GM19025 (cell line): ENCODE measurements around the gene DAGLA.
A peak's percentile ranks its signal among the peaks of the same experiment; 100 is the strongest.

Experiments used
- ATAC-seq: cut with Tn5 transposase; IDR thresholded peaks from one replicate; pipeline ENCODE4 v1.9.1; 2021; ENCODE audit warnings: mild to moderate bottlenecking, low read depth, moderate library complexity; ENCODE audit not compliant: unreplicated experiment

Gene DAGLA

DNA sequence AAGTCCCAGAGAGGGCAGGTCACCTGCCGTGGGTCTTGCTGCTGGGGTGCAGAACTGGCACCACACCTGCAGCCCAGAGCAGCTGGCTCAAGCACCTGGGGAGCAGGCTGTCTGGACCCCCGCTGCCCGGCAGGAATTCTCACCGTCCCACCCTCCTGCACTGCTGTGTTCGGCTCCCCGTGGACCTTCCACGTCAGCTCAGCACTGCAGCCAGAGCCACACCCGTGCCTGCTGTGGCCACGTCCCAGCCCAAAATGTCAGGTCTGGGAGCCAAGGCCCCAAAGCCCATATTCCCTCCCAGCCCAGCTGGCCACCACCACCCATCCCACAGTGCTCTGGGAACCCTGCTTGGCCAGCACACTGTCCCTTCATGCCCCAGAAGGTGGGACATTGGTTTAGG is 44.2 kb downstream of the DAGLA start:
- no peak for ATAC-seq

DNA sequence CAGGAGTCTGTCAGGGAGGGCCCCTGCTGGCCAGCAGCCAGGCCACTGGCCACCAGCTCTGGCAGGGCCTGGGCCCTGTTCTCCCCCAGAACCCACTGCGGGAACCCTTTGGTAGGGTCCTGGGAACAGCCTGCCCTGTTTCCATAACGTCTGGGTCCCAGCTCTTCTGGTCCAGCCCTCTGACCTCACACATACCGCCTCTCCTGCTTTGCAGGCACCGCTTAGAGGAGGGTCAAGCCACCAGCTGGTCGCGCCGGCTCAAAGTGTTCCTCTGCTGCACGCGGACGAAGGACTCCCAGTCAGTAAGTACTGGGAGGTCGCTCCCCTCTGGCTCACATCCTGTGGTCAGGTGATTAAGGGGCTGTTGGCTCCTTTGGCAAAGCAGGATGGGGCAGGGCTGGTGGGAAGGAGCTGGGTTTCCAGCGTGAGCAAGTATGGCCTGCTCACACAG is 45.6 kb downstream of the DAGLA start:
- ATAC-seq, result no peak

- ATAC-seq, result no peak
Measured at GRCh38 chr11:61726775-61727174, 46.6 kb downstream of the DAGLA start.

GRCh38 chr11:61727401-61727811 is 47.2 kb downstream of the DAGLA start:
- ATAC-seq, result no peak

DNA sequence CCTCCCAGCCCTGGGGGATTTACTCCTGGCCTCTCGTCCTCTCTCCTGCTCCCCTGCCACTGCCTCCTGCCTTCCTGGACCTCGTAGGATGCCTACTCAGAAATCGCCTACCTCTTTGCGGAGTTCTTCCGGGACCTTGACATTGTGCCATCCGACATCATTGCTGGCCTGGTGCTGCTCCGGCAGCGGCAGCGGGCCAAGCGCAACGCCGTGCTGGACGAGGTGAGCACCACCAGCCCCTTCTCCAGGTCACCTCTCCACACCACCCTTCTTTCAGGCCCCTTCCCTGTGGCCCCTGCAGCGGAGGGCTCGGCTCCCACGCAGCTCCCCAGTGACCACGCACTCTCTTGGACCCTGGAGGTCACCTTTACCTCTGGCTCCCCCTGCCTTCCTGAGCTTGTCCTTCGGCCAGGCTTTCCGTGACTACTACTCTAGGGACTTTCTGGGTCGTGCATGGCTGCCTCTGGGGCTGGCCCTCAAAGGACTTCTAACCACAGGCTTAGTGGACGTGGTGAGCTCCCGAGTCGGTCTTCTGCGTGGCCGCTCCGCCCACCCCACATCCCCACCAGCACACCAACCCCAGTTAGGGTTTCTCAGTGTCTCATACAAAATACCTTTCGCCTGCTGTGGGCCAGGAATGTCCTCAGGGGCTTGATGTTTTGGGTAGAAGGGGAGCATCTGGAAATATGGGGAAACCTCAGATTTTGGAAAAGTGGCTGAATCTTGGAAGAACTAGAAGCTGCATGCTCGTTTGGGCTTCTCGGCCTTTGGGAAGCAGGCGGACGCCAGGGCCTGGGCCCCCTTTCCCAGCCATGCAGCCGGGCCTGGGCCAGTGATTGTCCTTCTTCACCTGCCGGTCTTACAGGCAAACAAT is 48.1 kb downstream of the DAGLA start:
- no peak for ATAC-seq

DNA sequence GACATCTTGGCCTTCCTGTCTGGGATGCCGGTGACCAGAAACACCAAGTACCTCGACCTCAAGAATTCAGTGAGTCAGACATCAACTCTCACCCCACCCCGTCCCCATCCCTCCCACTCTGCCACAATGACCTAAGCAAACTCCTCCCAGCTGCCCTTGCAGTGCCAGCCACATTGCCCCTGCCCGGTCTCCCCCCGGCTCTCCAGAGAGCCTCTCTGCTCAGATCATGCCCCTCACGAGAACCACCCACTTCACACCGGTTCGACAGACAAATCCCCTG is 48.7 kb downstream of the DAGLA start:
- no peak for ATAC-seq

GRCh38 chr11:61730240-61730994 is 50.2 kb downstream of the DAGLA start:
- ATAC-seq, result no peak

GRCh38 chr11:61731211-61731951 is 51.2 kb downstream of the DAGLA start:
- no peak for ATAC-seq

DNA sequence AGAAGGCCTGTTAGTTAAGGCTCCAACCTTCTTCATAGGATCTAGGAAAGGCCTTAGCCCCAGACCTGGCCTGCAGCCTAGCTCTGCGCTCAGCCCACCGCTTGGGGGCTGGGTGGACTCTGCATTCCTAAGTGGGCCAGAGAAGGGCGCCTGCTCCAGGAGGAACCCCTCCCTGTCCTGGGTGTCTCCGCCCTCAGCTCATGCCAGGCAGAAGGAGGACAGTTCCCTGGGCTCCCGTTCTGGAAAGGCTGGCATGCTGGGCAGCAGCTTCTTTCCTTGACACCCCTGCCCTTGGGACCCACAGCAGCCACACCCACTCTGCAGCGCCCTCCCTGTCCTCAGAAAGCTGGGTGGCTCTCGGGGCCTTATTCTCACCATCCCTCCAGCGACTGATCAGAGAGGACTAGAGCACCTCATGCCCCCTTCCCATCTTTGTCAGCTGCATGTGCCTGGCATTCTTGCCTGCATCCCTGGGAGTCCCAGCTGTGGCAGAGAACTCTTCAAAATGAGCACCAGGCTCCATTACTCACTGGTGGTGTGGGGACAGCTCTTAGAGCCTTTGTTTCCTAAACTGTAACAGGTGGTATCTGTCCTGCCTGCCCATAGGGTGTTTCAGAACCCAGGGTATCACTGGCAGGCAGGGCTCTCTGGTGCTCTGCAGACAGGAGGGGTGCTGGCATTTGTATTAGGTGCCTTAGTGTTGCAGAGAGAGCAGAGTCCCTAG is 51.9 kb downstream of the DAGLA start:
- ATAC-seq, result no peak

GRCh38 chr11:61732705-61733104 is 52.5 kb downstream of the DAGLA start:
- ATAC-seq, result no peak

DNA sequence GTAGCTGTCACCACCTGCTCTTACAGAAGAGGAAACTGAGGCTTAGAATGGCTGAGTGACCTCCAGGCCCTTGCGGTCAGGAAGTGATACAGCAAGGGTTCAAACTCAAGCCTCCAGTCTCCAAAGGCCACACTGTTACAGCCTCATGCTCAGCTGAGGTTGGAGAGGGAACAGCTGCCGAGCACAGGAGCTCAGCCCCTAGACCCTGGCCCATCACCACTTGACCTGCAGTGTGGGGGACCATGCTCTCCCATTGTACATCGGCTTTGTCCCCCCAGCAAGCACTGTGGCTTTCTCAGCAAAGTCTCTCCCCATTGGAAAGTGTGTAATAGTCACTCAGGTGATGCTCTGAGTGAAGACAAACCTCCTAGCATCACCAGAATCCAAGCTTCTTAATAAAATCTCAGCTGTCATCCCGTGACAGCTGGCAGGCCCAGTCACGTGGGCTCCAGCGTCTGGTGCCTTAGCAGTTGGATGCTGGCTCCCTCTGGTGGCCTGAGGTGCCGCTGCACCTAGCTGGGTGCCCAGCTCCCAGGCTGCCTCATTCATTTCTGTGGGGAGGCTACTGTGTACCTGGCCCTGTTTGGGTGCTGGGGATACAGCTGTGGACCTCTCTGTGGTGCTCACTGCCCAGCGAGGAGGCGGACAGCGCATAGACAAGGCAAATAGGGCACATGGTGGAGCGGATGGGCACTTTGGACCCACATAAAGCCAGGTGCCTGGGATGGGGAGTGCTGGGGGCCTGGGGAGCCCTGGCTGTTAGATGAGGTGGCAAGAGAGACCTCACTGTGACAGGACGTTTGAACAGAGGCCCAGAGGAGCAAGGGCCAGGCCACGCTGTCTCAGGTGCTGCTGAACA is 53.2 kb downstream of the DAGLA start:
- ATAC-seq, result peak; percentile 83

GRCh38 chr11:61734767-61735166 is 54.6 kb downstream of the DAGLA start:
- no peak for ATAC-seq

DNA sequence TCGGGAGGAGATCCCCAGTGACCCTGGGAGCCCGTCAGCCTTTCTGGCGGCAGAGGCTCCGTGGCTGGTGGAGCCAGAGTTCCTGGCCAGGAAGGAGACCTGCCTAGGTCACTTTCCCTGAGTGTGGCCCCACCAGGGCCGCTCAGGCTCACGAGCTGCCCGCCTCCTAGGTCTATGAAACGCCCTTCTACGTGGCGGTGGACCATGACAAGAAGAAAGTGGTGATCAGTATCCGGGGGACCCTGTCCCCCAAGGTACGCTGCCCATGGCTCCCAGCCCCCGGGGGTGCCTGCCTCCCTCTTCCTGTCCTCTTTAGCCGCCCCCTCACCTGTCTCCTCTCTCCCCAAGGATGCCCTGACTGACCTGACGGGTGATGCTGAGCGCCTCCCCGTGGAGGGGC is 55.2 kb downstream of the DAGLA start:
- ATAC-seq, result no peak

DNA sequence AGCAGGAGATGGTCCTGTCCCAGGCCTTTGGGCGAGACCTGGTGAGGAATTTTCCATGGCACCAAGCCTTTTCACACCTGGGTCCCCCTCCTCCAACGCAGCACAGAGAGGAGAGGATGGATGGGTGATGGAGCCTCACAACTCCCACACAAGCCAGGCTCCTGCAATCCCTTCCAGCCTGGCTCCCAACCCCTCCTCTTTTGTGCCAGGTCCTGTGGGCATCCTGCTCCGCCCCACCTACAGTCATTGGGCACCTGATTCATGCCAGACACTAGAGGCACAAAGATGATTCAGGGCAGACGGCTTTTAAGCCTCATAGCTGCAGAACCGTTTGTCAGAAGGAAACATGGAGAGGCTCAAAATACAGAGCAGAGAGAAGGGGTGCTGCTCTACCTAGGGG is 56.1 kb downstream of the DAGLA start:
- ATAC-seq, result no peak

GRCh38 chr11:61737131-61737530 is 56.9 kb downstream of the DAGLA start:
- ATAC-seq, result no peak

- no peak for ATAC-seq
Measured at GRCh38 chr11:61737636-61738386, 57.6 kb downstream of the DAGLA start.

- ATAC-seq, result no peak
Measured at GRCh38 chr11:61738776-61739175, 58.6 kb downstream of the DAGLA start.

DNA sequence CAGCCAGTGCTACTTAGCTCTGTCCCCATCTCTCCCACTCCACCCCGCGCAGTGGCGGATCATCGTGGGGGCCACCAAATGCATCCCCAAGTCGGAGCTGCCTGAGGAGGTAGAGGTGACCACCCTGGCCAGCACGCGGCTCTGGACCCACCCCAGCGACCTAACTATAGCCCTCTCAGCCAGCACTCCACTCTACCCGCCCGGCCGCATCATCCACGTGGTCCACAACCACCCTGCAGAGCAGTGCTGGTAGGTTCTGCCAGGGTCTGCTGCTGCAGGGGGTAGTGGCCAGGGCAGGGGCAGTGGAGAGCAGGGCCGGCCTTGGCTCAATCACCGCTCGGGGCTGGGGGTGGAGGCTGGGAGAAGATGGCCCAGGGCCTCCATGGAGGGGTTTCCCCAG is 59.2 kb downstream of the DAGLA start:
- no peak for ATAC-seq

- no peak for ATAC-seq
Measured at GRCh38 chr11:61739966-61740365, 59.8 kb downstream of the DAGLA start.
